SKM-1 treated with dmso at 0.1 percent for 144 hours (cell line): ENCODE measurements around the gene OSTC.

Source experiments
- DNase-seq: peaks from one replicate; lab custom pipeline; 2025; ENCODE audit not compliant: unreplicated experiment; lab: John Stamatoyannopoulos, UW

OSTC gene

GRCh38 chr4:108650212-108651013, at the start of gene OSTC:
Gene OSTC, plus strand, starts transcription at chr4:108650599. Its CDS starts 57 bp downstream, at chr4:108650656.
- peak; percentile 97 for DNase-seq

- DNase-seq: no peak
Observed at GRCh38 chr4:108601106-108601505, 49.3 kb upstream of the OSTC start.

- DNase-seq: no peak
Observed at GRCh38 chr4:108601532-108601931, 48.9 kb upstream of the OSTC start.

DNA sequence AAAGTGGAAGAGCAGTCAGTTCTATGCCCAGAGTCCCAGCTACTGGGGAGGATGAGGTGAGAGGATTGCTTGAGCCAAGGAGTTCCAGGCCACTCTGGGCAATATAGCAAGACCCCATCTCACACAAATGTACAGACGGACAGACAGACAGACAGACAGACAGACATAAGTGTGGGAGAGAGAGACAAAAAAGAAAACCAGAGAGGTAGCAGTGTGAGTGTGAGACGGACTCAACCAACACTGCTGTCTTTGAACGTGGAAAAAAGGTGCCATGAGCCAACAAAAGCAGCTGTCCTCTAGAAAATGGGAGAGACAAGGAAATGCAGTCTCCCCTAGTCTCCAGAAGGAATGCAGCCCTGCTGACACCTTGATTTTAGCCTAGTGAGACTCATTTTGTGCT, 48.2 kb upstream of the OSTC start:
- no peak for DNase-seq

GRCh38 chr4:108607079-108607815, 43.2 kb upstream of the OSTC start:
- no peak for DNase-seq

GRCh38 chr4:108611365-108611764, 39.0 kb upstream of the OSTC start:
- DNase-seq: no peak

- DNase-seq: no peak
Observed at GRCh38 chr4:108612365-108612764, 38.0 kb upstream of the OSTC start.

GRCh38 chr4:108619372-108620100, 30.9 kb upstream of the OSTC start:
- DNase-seq: no peak

- peak; percentile 94 for DNase-seq
Observed at GRCh38 chr4:108620101-108620932, 30.1 kb upstream of the OSTC start, which contains the start of gene RPL34. Gene RPL34, plus strand, starts transcription at chr4:108620576. Its CDS starts 1,384 bp downstream, at chr4:108621960.

GRCh38 chr4:108620933-108621905, 29.2 kb upstream of the OSTC start:
- DNase-seq: no peak

DNA sequence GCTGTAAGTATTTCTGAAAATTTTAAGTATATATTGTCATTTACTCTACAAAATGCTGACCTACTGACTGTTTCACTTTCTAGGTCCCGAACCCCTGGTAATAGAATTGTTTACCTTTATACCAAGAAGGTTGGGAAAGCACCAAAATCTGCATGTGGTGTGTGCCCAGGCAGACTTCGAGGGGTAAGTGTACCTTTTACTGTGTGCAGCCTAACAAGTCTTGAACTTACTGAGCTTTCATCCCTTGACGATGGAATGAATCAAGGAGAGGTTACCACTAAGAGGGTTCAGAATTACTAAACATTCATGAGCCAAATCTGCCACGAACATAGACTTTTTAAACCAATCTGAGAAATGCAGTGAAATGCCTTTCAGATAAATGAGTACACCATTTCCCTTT, 28.4 kb upstream of the OSTC start:
- DNase-seq: no peak

- DNase-seq: no peak
Observed at GRCh38 chr4:108622828-108623227, 27.6 kb upstream of the OSTC start.

DNA sequence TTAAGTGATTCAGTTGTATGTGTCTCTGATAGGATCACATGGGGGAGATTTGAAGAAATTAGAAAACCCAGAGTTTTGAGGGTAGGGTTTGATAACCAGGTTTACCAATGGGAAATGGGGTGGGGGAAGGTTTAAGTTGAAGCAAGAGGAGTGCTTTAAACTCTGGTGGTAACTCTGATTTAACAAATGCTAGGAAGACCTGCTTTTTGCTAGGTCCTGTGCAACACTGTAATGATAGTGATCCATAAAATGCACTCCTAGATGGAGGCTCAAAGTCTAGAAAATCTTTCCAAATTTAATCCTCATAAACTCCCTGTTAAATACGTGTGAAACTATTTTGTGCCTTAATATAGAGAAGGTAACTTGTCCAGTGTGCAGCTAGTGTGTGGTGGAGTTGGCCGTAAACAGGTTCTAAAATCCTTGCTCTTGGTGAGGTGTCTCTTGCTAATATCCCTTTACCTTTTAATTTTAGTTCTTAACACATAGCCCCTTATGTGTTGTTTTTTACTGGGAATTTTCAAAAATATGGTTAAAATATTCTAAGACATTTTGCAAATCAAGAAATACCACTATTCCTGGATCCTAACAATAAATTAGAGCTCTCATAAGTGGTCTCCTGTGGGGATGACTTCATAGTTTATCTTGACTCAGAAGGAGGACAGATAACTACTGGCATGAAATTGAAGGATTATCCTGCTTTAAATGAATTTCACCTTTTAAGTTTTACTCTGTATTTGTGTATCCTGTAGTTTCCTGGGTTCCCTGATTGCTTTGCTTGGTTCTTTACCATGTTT, 25.9 kb upstream of the OSTC start:
- DNase-seq: no peak

- no peak for DNase-seq
Observed at GRCh38 chr4:108626056-108626455, 24.3 kb upstream of the OSTC start.

GRCh38 chr4:108628411-108628810, 22.0 kb upstream of the OSTC start:
- DNase-seq: no peak

DNA sequence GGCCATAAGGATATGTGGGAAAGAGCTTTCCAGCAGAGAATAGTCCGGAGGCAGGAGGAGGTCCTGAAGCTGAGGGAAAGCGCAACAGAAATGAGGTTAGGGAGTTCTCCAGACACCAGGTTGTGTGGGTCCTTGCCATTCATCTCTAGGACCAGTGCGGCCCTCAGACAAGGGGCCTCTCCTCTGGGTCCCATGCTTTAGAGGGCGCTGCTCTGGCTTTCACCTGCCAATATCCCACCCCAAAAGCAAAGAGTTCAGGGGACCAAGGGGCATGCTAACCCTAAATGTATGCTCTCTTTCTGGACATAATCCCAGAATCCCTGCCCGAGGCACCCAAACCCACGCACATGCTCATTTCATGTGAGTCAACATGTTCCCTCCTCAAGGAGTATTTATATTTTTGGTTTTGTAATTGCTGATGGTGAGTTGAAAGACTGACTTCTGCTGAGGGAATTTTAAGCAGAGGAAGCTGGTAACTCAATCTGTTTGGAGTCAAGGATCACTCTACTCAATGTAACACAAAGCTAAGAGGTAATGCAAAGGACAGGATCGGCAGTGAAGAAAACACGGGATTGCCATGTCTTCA, 15.2 kb upstream of the OSTC start:
- no peak for DNase-seq

- no peak for DNase-seq
Observed at GRCh38 chr4:108636246-108636645, 14.2 kb upstream of the OSTC start.

DNA sequence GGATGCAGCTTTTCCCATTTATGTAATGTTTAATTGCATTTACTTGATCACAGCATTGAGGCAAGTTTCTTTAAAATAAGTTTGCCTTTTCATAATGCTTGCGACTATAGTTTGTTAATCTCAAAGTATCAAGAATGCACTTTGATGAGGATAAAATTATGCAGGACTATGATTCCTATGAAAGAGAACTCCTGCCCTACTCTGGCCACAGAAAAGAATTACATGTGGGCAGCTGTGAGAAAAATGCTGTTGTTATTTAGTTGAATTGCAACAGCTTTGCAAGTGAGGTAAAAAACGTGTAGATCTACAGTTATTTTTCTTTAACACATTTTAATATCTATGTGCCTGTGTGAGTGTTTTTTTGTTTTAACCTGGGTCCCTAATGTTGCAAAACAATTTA, 12.5 kb upstream of the OSTC start:
- no peak for DNase-seq
